ENCODE measurements around the gene CHAT. TPM values are rescaled to one million over a fixed set of nuclear protein-coding genes. Genes with fewer than 3 reads are reported as not detected.
"Not testable (repeated sequence)": the region's sequence is repeated elsewhere in the genome, so short reads cannot be mapped to it uniquely, and the experiment has no call there.

Gene CHAT
- total and polyA plus RNA-seq, 7 donors = not detected

GRCh38 chr10:49666685-49667084 lies 52.8 kb downstream of the CHAT start:
- no peaks in the 10 kb centered on the region for H3K4me1 ChIP-seq
- intact Hi-C loops (cut with DNase I) = no loop called here
- no peak overlapping the region for H3K27ac ChIP-seq
- DNase-seq (no peak), ATAC-seq (no peak)
- WGBS, 3 donors = 75 to 82% (median 79%) methylated on average over 5 of the region's 5 CpGs
- H3K9me3 ChIP-seq = no peaks in the 10 kb centered on the region
- no peak overlapping the region for H3K4me3 ChIP-seq
- H3K27me3 ChIP-seq (ENCODE audit: insufficient read depth in 3 of 3, low read length in 2 of 3) = peaks cover 0 to 2% (median 0%) of the 10 kb centered on the region in 3 donors
- no peaks in the 10 kb centered on the region for H3K36me3 ChIP-seq (ENCODE audit: insufficient read depth in 1 of 2, low read depth in 1 of 2)
- no peak for TF ChIP-seq CTCF (IDR thresholded peaks at IDR 0.05)

GRCh38 chr10:49667991-49668390 lies 54.2 kb downstream of the CHAT start:
- H3K4me3 ChIP-seq = no peak overlapping the region
- 67 to 78% (median 74%) methylated on average over 2 of the region's 2 CpGs for WGBS, 3 donors
- peaks cover 0 to 2% (median 0%) of the 10 kb centered on the region in 3 donors for H3K27me3 ChIP-seq (ENCODE audit: insufficient read depth in 3 of 3, low read length in 2 of 3)
- DNase-seq = no peak
- H3K27ac ChIP-seq = no peak overlapping the region
- no peaks in the 10 kb centered on the region for H3K4me1 ChIP-seq
- no peak for TF ChIP-seq CTCF (IDR thresholded peaks at IDR 0.05)
- no peaks in the 10 kb centered on the region for H3K36me3 ChIP-seq (ENCODE audit: insufficient read depth in 1 of 2, low read depth in 1 of 2)
- no peaks in the 10 kb centered on the region for H3K9me3 ChIP-seq
- ATAC-seq = no peak
- intact Hi-C loops (cut with DNase I) = no loop called here

- Histone ChIP-seq H3K4me1 (no peaks in the 10 kb centered on the region), H3K4me3 (no peak overlapping the region), H3K36me3 (ENCODE audit: insufficient read depth in 1 of 2, low read depth in 1 of 2) (no peaks in the 10 kb centered on the region), H3K27me3 (ENCODE audit: insufficient read depth in 3 of 3, low read length in 2 of 3) (peaks cover 0 to 3% (median 2%) of the 10 kb centered on the region in 3 donors), H3K27ac (no peak overlapping the region), H3K9me3 (no peaks in the 10 kb centered on the region)
- DNase-seq = no peak
- no peak for TF ChIP-seq CTCF (IDR thresholded peaks at IDR 0.05)
- WGBS, 3 donors = 64 to 75% (median 66%) methylated on average over 6 of the region's 6 CpGs
- intact Hi-C loops (cut with DNase I) = no loop called here
- no peak for ATAC-seq
These were observed 54.8 kb downstream of the CHAT start for GRCh38 chr10:49668684-49669083.

GRCh38 chr10:49678827-49679479 lies 65.1 kb downstream of the CHAT start:
- no peaks in the 10 kb centered on the region for H3K4me1 ChIP-seq
- no peak overlapping the region for H3K27ac ChIP-seq
- H3K36me3 ChIP-seq (ENCODE audit: insufficient read depth in 1 of 2, low read depth in 1 of 2) = no peaks in the 10 kb centered on the region
- H3K9me3 ChIP-seq = no peaks in the 10 kb centered on the region
- peaks cover 1 to 24% (median 8%) of the 10 kb centered on the region in 3 donors for H3K27me3 ChIP-seq (ENCODE audit: insufficient read depth in 3 of 3, low read length in 2 of 3)
- ATAC-seq (no peak), DNase-seq (no peak)
- no peak for TF ChIP-seq CTCF (IDR thresholded peaks at IDR 0.05)
- intact Hi-C loops (cut with DNase I) = no loop called here
- no peak overlapping the region for H3K4me3 ChIP-seq
- WGBS, 3 donors = 12 to 14% (median 12%) methylated on average over 19 of the region's 19 CpGs

GRCh38 chr10:49679480-49679893 lies 65.7 kb downstream of the CHAT start, which contains the start of gene C10orf53:
C10orf53 (plus strand) TSS chr10:49679651; CDS start chr10:49679698, 47 bp downstream.
- DNase-seq = no peak
- TF ChIP-seq CTCF (IDR thresholded peaks at IDR 0.05) = no peak
- no peak within 1 kb of the TSS for H3K27ac ChIP-seq
- H3K4me3 ChIP-seq = no peak within 1 kb of the TSS
- WGBS, 3 donors = 4 to 9% (median 6%) methylated on average over 31 to 36 of the region's 36 CpGs
- ATAC-seq = no peak
- no peaks in the 10 kb centered on the region for H3K9me3 ChIP-seq
- no peaks in the 10 kb centered on the region for H3K4me1 ChIP-seq
- peaks cover 1 to 24% (median 8%) of the 10 kb centered on the region in 3 donors for H3K27me3 ChIP-seq (ENCODE audit: insufficient read depth in 3 of 3, low read length in 2 of 3)
- no peaks in the 10 kb centered on the region for H3K36me3 ChIP-seq (ENCODE audit: insufficient read depth in 1 of 2, low read depth in 1 of 2)
- intact Hi-C loops (cut with DNase I) = no loop called here

GRCh38 chr10:49682449-49682848 lies 68.6 kb downstream of the CHAT start:
- WGBS, 3 donors = 61 to 80% (median 76%) methylated on average over 3 to 5 of the region's 5 CpGs
- DNase-seq = not testable (repeated sequence)

More at GRCh38 chr10:49682449-49682848, 68.6 kb downstream of the CHAT start:
- H3K36me3 ChIP-seq (ENCODE audit: insufficient read depth in 1 of 2, low read depth in 1 of 2); H3K27ac ChIP-seq; intact Hi-C loops (cut with DNase I); H3K4me1 ChIP-seq; H3K4me3 ChIP-seq; ATAC-seq; H3K9me3 ChIP-seq: not testable (repeated sequence)
- H3K27me3 ChIP-seq (ENCODE audit: insufficient read depth in 3 of 3, low read length in 2 of 3) = peaks cover 1 to 24% (median 3%) of the 10 kb centered on the region in 3 donors
